ENCODE measurements around the gene DNAH6. TPM values are rescaled to one million over a fixed set of nuclear protein-coding genes. Genes with fewer than 3 reads are reported as not detected.

DNAH6 gene
- total RNA-seq, 1 experiment from 2014 or later = not detected

- H3K4me1 ChIP-seq (ENCODE audit: insufficient read depth, low read length, poor library complexity, severe bottlenecking) = no peaks in the 10 kb centered on the region
- no peaks in the 10 kb centered on the region for H3K36me3 ChIP-seq (ENCODE audit: insufficient read depth, low read length, poor library complexity, severe bottlenecking)
- no peaks in the 10 kb centered on the region for H3K9me3 ChIP-seq (ENCODE audit: low read depth, low read length, poor library complexity, severe bottlenecking)
- intact Hi-C loops (cut with micrococcal nuclease; ENCODE audit: unreplicated experiment) = no loop called here
- H3K4me3 ChIP-seq (ENCODE audit: low read depth, low read length, poor library complexity, severe bottlenecking) = no peak overlapping the region
- H3K27ac ChIP-seq (ENCODE audit: low read depth, low read length, poor library complexity, severe bottlenecking) = no peak overlapping the region
- POLR2A ChIA-PET (ENCODE audit: low non-redundant PET) = no interaction called here
- CTCF ChIA-PET = no interaction called here
- no TSS peak for BruUV-seq (replicated peaks)
- TF ChIP-seq EZH2 (IDR thresholded peaks at IDR 0.05; ENCODE audit: borderline replicate concordance, low read depth, low read length, poor library complexity, severe bottlenecking) (no peak), CTCF (conservative IDR thresholded peaks at IDR 0.05; ENCODE audit: low read depth, low read length) (no peak)
- H3K27me3 ChIP-seq (replicated peaks; ENCODE audit: insufficient read depth, low read depth, low read length, poor library complexity) = no peaks in the 10 kb centered on the region
- no peak for DNase-seq (ENCODE audit: low spot score)
Measured at GRCh38 chr2:84719434-84719833, 203.1 kb downstream of the DNAH6 start.

GRCh38 chr2:84723831-84724230, 207.5 kb downstream of the DNAH6 start:
- intact Hi-C loops (cut with micrococcal nuclease; ENCODE audit: unreplicated experiment) = no loop called here
- Histone ChIP-seq H3K4me3 (ENCODE audit: low read depth, low read length, poor library complexity, severe bottlenecking) (no peak overlapping the region), H3K27ac (ENCODE audit: low read depth, low read length, poor library complexity, severe bottlenecking) (no peak overlapping the region), H3K9me3 (ENCODE audit: low read depth, low read length, poor library complexity, severe bottlenecking) (no peaks in the 10 kb centered on the region), H3K36me3 (ENCODE audit: insufficient read depth, low read length, poor library complexity, severe bottlenecking) (no peaks in the 10 kb centered on the region), H3K4me1 (ENCODE audit: insufficient read depth, low read length, poor library complexity, severe bottlenecking) (no peaks in the 10 kb centered on the region), H3K27me3 (replicated peaks; ENCODE audit: insufficient read depth, low read depth, low read length, poor library complexity) (no peaks in the 10 kb centered on the region)
- TF ChIP-seq CTCF (conservative IDR thresholded peaks at IDR 0.05; ENCODE audit: low read depth, low read length) (no peak), EZH2 (IDR thresholded peaks at IDR 0.05; ENCODE audit: borderline replicate concordance, low read depth, low read length, poor library complexity, severe bottlenecking) (no peak)
- ChIA-PET CTCF (no interaction called here), POLR2A (ENCODE audit: low non-redundant PET) (no interaction called here)
- no TSS peak for BruUV-seq (replicated peaks)
- no peak for DNase-seq (ENCODE audit: low spot score)

GRCh38 chr2:84725717-84726116, 209.4 kb downstream of the DNAH6 start:
- TF ChIP-seq CTCF (conservative IDR thresholded peaks at IDR 0.05; ENCODE audit: low read depth, low read length) (no peak), EZH2 (IDR thresholded peaks at IDR 0.05; ENCODE audit: borderline replicate concordance, low read depth, low read length, poor library complexity, severe bottlenecking) (no peak)
- ChIA-PET POLR2A (ENCODE audit: low non-redundant PET) (no interaction called here), CTCF (no interaction called here)
- no peak for DNase-seq (ENCODE audit: low spot score)
- BruUV-seq (replicated peaks) = no TSS peak
- H3K27me3 ChIP-seq (replicated peaks; ENCODE audit: insufficient read depth, low read depth, low read length, poor library complexity) = peaks cover 5% of the 10 kb centered on the region
- H3K36me3 ChIP-seq (ENCODE audit: insufficient read depth, low read length, poor library complexity, severe bottlenecking) = no peaks in the 10 kb centered on the region
- no peaks in the 10 kb centered on the region for H3K4me1 ChIP-seq (ENCODE audit: insufficient read depth, low read length, poor library complexity, severe bottlenecking)
- H3K9me3 ChIP-seq (ENCODE audit: low read depth, low read length, poor library complexity, severe bottlenecking) = no peaks in the 10 kb centered on the region
- H3K4me3 ChIP-seq (ENCODE audit: low read depth, low read length, poor library complexity, severe bottlenecking) = no peak overlapping the region
- no peak overlapping the region for H3K27ac ChIP-seq (ENCODE audit: low read depth, low read length, poor library complexity, severe bottlenecking)
- intact Hi-C loops (cut with micrococcal nuclease; ENCODE audit: unreplicated experiment) = no loop called here
